GM12878 (cell line): ENCODE measurements around the gene MBNL1. TPM values are rescaled to one million over a fixed set of nuclear protein-coding genes. Genes with fewer than 3 reads are reported as not detected.

Source experiments
- JUNB ChIP-seq: IDR thresholded peaks from 2 replicates; pipeline ENCODE4 v1.6.1; 2016; ENCODE audit warnings: antibody characterized with exemption, mild to moderate bottlenecking
- JUND ChIP-seq: IDR thresholded peaks from 2 replicates; pipeline ENCODE4 v1.6.1; 2012; ENCODE audit warnings: low read depth, mild to moderate bottlenecking, low read length, improper control_type of control experiment, moderate library complexity
- POLR2A ChIP-seq: IDR thresholded peaks from 2 replicates; pipeline ENCODE4 v1.6.1; 2011; ENCODE audit warnings: low read depth, mild to moderate bottlenecking, low read length
- SP1 ChIP-seq: IDR thresholded peaks from one replicate; pipeline ENCODE4 v1.6.1; 2011; ENCODE audit warnings: low read depth, low read length
- ZNF24 ChIP-seq: fragments of 450-650 bp; IDR thresholded peaks from 2 replicates; pipeline ENCODE4 v1.6.1; 2017; ENCODE audit warnings: antibody characterized with exemption, mild to moderate bottlenecking
- polyA plus RNA-seq, 11 experiments: library from polyadenylated mRNA; depleted of rRNA in 4 of 11; unstranded in 6 of 11; stranded (reverse) in 5 of 11; fragments of >200 nt; fragmentation: Nextera tagmentation in 4 of 11; fragmentation: Illumina TruSeq in 1 of 11; extraction: Ambion mirVana in 4 of 11; extraction: Trizol in 1 of 11; gene quantifications; 1 replicate in 1 of 11; 2 replicates in 10 of 11; pipeline versions ENCODE4 v1.2.1 to v1.2.3, GENCODE V29; 2011 to 2016; ENCODE audit warnings: inconsistent platforms in 2 of 11, missing spikeins in 2 of 11, low read depth in 1 of 11
- total RNA-seq, 4 experiments: library from RNA; depleted of rRNA in 3 of 4; stranded (reverse); fragments of >200 nt in 3 of 4; fragmentation: Illumina TruSeq in 1 of 4; extraction: Trizol in 1 of 4; gene quantifications; 2 replicates each; pipeline versions ENCODE4 v1.2.1 to v1.2.3, GENCODE V29; 2013 to 2021
- TF ChIP-seq, protein P1 (sequence below): fragments of 450-650 bp; formaldehyde crosslinking; IDR thresholded peaks from 2 replicates; pipeline ENCODE4 v1.5.0; 2022; ENCODE audit warnings: mild to moderate bottlenecking, missing genetic modification characterization
- TF ChIP-seq, protein P2 (sequence below): fragments of 450-650 bp; IDR thresholded peaks from 2 replicates; pipeline ENCODE4 v1.6.1; 2016; ENCODE audit warnings: mild to moderate bottlenecking, moderate library complexity, borderline replicate concordance
- TF ChIP-seq, protein P3 (sequence below): fragments of 150-350 bp; IDR thresholded peaks from 2 replicates; pipeline ENCODE4 v1.6.1; 2014; ENCODE audit warnings: mild to moderate bottlenecking, low read depth, low read length
- TF ChIP-seq, protein P4 (sequence below): IDR thresholded peaks from 2 replicates; pipeline ENCODE4 v1.6.1; 2011; ENCODE audit warnings: low read depth, mild to moderate bottlenecking, low read length, moderate library complexity, borderline replicate concordance; ENCODE audit errors: extremely low read depth

Gene MBNL1
- total and polyA plus RNA-seq, 10 of the 15 experiments (the other 5 are each of a cell fraction or from before 2014, with no cell fraction given): 59.6 to 337 (median 143) TPM

DNA sequence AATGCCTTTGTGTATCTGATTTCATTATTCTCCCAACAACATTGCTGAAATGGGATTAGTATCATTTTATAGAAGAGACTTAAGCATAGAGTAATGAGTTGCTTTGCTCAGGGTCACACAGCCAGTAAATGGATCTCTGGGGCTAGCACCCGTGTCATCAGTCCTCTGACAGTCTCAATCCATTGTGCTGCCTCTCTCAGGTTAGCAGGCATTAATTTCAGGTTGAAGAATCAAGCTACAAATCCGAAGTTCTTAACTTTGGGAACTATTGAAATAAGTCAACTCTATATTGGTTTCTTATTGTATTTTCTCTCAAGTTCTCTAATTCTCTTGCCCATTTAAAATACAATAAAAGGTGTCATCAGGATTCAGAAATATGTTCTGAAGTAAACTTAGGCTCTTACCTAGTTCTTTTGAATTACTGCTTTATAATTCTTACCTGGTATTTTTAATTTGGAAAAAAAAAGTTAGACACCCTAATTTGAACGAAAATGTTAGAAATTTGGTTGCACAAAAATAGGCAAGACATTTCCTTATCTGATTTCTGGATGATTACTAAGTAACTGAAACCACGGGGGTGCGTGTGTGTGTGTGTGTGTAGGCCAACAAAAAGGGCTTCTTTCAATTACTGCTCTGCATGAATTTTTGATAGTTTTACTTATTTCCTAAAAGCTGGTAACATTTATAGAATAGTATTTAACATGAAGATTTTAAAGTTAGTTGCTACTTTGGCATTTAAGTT is 189.8 kb downstream of the MBNL1 start (continued):
- TF ChIP-seq, protein P1, sequence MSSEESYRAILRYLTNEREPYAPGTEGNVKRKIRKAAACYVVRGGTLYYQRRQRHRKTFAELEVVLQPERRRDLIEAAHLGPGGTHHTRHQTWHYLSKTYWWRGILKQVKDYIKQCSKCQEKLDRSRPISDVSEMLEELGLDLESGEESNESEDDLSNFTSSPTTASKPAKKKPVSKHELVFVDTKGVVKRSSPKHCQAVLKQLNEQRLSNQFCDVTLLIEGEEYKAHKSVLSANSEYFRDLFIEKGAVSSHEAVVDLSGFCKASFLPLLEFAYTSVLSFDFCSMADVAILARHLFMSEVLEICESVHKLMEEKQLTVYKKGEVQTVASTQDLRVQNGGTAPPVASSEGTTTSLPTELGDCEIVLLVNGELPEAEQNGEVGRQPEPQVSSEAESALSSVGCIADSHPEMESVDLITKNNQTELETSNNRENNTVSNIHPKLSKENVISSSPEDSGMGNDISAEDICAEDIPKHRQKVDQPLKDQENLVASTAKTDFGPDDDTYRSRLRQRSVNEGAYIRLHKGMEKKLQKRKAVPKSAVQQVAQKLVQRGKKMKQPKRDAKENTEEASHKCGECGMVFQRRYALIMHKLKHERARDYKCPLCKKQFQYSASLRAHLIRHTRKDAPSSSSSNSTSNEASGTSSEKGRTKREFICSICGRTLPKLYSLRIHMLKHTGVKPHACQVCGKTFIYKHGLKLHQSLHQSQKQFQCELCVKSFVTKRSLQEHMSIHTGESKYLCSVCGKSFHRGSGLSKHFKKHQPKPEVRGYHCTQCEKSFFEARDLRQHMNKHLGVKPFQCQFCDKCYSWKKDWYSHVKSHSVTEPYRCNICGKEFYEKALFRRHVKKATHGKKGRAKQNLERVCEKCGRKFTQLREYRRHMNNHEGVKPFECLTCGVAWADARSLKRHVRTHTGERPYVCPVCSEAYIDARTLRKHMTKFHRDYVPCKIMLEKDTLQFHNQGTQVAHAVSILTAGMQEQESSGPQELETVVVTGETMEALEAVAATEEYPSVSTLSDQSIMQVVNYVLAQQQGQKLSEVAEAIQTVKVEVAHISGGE (CRISPR knock-in tag): no peak
- TF ChIP-seq, protein P2, sequence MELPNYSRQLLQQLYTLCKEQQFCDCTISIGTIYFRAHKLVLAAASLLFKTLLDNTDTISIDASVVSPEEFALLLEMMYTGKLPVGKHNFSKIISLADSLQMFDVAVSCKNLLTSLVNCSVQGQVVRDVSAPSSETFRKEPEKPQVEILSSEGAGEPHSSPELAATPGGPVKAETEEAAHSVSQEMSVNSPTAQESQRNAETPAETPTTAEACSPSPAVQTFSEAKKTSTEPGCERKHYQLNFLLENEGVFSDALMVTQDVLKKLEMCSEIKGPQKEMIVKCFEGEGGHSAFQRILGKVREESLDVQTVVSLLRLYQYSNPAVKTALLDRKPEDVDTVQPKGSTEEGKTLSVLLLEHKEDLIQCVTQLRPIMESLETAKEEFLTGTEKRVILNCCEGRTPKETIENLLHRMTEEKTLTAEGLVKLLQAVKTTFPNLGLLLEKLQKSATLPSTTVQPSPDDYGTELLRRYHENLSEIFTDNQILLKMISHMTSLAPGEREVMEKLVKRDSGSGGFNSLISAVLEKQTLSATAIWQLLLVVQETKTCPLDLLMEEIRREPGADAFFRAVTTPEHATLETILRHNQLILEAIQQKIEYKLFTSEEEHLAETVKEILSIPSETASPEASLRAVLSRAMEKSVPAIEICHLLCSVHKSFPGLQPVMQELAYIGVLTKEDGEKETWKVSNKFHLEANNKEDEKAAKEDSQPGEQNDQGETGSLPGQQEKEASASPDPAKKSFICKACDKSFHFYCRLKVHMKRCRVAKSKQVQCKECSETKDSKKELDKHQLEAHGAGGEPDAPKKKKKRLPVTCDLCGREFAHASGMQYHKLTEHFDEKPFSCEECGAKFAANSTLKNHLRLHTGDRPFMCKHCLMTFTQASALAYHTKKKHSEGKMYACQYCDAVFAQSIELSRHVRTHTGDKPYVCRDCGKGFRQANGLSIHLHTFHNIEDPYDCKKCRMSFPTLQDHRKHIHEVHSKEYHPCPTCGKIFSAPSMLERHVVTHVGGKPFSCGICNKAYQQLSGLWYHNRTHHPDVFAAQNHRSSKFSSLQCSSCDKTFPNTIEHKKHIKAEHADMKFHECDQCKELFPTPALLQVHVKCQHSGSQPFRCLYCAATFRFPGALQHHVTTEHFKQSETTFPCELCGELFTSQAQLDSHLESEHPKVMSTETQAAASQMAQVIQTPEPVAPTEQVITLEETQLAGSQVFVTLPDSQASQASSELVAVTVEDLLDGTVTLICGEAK: no peak
- TF ChIP-seq POLR2A (no peak), JUNB (no peak), SP1 (no peak), JUND (no peak), ZNF24 (no peak)
- TF ChIP-seq, protein P3, sequence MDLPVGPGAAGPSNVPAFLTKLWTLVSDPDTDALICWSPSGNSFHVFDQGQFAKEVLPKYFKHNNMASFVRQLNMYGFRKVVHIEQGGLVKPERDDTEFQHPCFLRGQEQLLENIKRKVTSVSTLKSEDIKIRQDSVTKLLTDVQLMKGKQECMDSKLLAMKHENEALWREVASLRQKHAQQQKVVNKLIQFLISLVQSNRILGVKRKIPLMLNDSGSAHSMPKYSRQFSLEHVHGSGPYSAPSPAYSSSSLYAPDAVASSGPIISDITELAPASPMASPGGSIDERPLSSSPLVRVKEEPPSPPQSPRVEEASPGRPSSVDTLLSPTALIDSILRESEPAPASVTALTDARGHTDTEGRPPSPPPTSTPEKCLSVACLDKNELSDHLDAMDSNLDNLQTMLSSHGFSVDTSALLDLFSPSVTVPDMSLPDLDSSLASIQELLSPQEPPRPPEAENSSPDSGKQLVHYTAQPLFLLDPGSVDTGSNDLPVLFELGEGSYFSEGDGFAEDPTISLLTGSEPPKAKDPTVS: no peak
- TF ChIP-seq, protein P4, sequence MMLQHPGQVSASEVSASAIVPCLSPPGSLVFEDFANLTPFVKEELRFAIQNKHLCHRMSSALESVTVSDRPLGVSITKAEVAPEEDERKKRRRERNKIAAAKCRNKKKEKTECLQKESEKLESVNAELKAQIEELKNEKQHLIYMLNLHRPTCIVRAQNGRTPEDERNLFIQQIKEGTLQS: no peak
